Breast epithelium (tissue), 3 donors: ENCODE results near the gene GLMN.

Source experiments
- POLR2AphosphoS5 ChIP-seq, 3 donors: sonication (generic); formaldehyde crosslinking; IDR thresholded peaks; one replicate each; pipeline ENCODE4 v1.6.1; 2017; ENCODE audit warnings: antibody characterized with exemption in 3 of 3
- TF ChIP-seq, protein P1 (sequence below), 3 donors: fragments of 450-650 bp; IDR thresholded peaks; one replicate each; pipeline ENCODE4 v1.5.1; 2016 to 2017; ENCODE audit warnings: antibody characterized with exemption in 3 of 3, mild to moderate bottlenecking in 3 of 3, moderate library complexity in 3 of 3

GRCh38 chr1:92323473-92324453 lies 25.0 kb upstream of the GLMN start:
- TF ChIP-seq, protein P1, sequence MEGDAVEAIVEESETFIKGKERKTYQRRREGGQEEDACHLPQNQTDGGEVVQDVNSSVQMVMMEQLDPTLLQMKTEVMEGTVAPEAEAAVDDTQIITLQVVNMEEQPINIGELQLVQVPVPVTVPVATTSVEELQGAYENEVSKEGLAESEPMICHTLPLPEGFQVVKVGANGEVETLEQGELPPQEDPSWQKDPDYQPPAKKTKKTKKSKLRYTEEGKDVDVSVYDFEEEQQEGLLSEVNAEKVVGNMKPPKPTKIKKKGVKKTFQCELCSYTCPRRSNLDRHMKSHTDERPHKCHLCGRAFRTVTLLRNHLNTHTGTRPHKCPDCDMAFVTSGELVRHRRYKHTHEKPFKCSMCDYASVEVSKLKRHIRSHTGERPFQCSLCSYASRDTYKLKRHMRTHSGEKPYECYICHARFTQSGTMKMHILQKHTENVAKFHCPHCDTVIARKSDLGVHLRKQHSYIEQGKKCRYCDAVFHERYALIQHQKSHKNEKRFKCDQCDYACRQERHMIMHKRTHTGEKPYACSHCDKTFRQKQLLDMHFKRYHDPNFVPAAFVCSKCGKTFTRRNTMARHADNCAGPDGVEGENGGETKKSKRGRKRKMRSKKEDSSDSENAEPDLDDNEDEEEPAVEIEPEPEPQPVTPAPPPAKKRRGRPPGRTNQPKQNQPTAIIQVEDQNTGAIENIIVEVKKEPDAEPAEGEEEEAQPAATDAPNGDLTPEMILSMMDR (IDR thresholded peaks at IDR 0.05): no peak
- no peak for TF ChIP-seq POLR2AphosphoS5 (IDR thresholded peaks at IDR 0.05)
